Measurements from ENCODE around the gene JSRP1. TPM values are rescaled to one million over a fixed set of nuclear protein-coding genes. Genes with fewer than 3 reads are reported as not detected.

The JSRP1 gene
- total RNA-seq, 4 donors from 2014 or later, result not detected

- Histone ChIP-seq H3K27ac (peak overlapping the region; percentile 12 to 90 (median 64)), H3K4me1 (peaks cover 0 to 73% (median 53%) of the 10 kb centered on the region in 4 donors), H3K36me3 (peaks cover 5 to 24% (median 12%) of the 10 kb centered on the region in 3 donors), H3K4me3 (peak overlapping the region in 3 of 4 donors; percentile 13 to 37 (median 16)), H3K9me3 (no peaks in the 10 kb centered on the region), H3K27me3 (no peaks in the 10 kb centered on the region)
- no peak for DNase-seq (ENCODE audit: low spot score in 2 of 2)
- TF ChIP-seq, protein P1, sequence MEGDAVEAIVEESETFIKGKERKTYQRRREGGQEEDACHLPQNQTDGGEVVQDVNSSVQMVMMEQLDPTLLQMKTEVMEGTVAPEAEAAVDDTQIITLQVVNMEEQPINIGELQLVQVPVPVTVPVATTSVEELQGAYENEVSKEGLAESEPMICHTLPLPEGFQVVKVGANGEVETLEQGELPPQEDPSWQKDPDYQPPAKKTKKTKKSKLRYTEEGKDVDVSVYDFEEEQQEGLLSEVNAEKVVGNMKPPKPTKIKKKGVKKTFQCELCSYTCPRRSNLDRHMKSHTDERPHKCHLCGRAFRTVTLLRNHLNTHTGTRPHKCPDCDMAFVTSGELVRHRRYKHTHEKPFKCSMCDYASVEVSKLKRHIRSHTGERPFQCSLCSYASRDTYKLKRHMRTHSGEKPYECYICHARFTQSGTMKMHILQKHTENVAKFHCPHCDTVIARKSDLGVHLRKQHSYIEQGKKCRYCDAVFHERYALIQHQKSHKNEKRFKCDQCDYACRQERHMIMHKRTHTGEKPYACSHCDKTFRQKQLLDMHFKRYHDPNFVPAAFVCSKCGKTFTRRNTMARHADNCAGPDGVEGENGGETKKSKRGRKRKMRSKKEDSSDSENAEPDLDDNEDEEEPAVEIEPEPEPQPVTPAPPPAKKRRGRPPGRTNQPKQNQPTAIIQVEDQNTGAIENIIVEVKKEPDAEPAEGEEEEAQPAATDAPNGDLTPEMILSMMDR (IDR thresholded peaks at IDR 0.05), result no peak
- TF ChIP-seq POLR2A (IDR thresholded peaks at IDR 0.05) (no peak), EP300 (IDR thresholded peaks at IDR 0.05) (no peak)
- 21 to 27% methylated on average over 31 to 32 of the region's 34 CpGs for WGBS, 2 donors
Measured at GRCh38 chr19:2239771-2240770, 16.1 kb downstream of the JSRP1 start.

DNA sequence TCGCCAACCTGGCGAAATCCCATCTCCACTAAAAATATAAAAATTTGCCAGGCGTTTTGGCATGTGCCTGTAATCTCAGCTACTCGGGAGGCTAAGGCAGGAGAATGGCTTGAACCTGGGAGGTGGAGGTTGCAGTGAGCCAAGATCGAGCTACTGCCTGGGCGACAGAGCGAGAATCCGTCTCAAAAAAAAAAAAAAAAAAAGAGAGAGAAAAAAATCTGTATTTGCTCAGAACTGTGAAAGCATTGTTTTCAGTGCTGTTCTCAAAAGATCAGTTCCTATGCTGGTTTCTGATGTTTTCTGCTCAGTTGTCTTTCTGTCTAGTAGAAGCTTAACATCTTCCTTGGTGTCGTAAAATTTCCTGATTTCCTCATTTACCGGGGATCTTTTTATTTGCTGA lies 17.0 kb downstream of the JSRP1 start:
- peak overlapping the region in 2 of 4 donors; percentile 80 to 90 for H3K27ac ChIP-seq

DNA sequence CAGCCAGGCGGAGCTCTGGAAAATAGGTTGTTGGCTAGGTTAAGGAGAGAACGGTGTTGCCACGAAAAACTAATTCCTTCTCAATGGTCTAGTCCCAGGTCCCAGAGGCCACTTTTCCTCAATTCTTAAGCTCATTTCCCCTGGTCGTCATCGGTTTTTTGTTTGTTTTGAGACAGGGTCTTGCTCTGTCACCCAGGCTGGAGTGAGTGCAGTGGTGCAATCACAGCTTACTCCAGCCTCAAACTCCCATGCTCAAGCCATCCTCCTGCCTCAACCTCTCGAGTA lies 18.4 kb downstream of the JSRP1 start:
- no peak for TF ChIP-seq EP300 (IDR thresholded peaks at IDR 0.05)
- TF ChIP-seq, protein P1 (IDR thresholded peaks at IDR 0.05), result no peak
- TF ChIP-seq POLR2A (IDR thresholded peaks at IDR 0.05), result no peak
- DNase-seq (ENCODE audit: low spot score in 2 of 2), result no peak
- Histone ChIP-seq H3K36me3 (peaks cover 0 to 15% (median 0%) of the 10 kb centered on the region in 3 donors), H3K4me3 (peak overlapping the region in 3 of 4 donors; percentile 90 to 95 (median 94)), H3K27me3 (no peaks in the 10 kb centered on the region), H3K9me3 (no peaks in the 10 kb centered on the region), H3K27ac (peak overlapping the region in 2 of 4 donors; percentile 98 to 99), H3K4me1 (peaks cover 0 to 83% (median 66%) of the 10 kb centered on the region in 4 donors)
- WGBS, 2 donors, result 77 to 82% methylated on average over 6 of the region's 6 CpGs

More for the DNA sequence above, 17.0 kb downstream of the JSRP1 start:
- 53 to 61% methylated on average over 10 of the region's 10 CpGs for WGBS, 2 donors
- Histone ChIP-seq H3K27me3 (no peaks in the 10 kb centered on the region), H3K4me1 (peaks cover 0 to 82% (median 62%) of the 10 kb centered on the region in 4 donors), H3K4me3 (peak overlapping the region in 2 of 4 donors; percentile 16 to 37), H3K9me3 (no peaks in the 10 kb centered on the region), H3K36me3 (peaks cover 0 to 15% (median 3%) of the 10 kb centered on the region in 3 donors)
- no peak for DNase-seq (ENCODE audit: low spot score in 2 of 2)
- TF ChIP-seq EP300 (IDR thresholded peaks at IDR 0.05), result no peak
- TF ChIP-seq POLR2A (IDR thresholded peaks at IDR 0.05), result no peak
- TF ChIP-seq, protein P1 (IDR thresholded peaks at IDR 0.05), result no peak

DNA sequence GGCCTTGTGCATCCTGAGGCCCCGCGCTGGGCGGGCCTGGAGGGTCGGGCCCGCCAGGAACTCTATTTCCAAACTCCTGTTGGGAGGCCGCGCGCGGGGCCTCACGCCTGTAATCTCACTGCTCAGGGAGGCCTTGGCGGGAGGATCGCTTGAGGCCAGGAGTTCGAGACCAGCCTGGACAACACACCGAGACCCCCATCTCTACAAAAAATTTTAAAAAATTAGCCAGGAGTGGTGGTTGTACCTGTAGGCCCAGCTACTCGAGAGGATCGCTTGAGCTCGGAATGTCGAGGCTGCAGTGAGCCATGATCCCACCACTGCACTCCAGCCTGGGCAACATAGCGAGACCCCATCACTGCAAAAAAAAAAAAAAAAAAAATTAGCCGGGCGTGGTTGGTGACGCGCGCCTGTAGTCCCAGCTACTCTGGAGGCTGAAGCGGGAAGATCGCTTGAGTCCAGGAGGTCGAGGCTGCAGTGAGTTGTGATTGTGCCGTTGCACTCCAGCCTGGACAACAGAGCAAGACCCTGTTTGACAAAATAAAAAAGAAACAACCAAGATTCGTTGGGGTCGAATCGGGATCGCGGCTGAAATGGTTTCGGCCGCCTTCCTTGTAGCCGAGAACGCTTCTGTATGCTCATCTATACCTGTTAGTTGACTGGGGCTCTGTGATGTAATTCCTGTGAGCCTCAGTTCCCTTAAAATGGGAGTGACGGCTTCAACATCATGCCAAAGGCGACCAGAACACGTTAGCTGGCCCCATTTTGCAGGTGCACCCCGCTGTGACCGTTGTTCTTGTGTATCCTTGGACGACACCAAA lies 19.0 kb downstream of the JSRP1 start:
- Histone ChIP-seq H3K4me1 (peaks cover 0 to 83% (median 65%) of the 10 kb centered on the region in 4 donors), H3K9me3 (no peaks in the 10 kb centered on the region), H3K27me3 (no peaks in the 10 kb centered on the region), H3K27ac (peak overlapping the region; percentile 93 to 99 (median 98)), H3K36me3 (peaks cover 0 to 19% (median 0%) of the 10 kb centered on the region in 3 donors), H3K4me3 (peak overlapping the region; percentile 72 to 95 (median 92))
- TF ChIP-seq EP300 (IDR thresholded peaks at IDR 0.05) (no peak), POLR2A (IDR thresholded peaks at IDR 0.05) (no peak)
- TF ChIP-seq, protein P1 (IDR thresholded peaks at IDR 0.05), result no peak
- WGBS, 2 donors, result 45 to 59% methylated on average over 30 to 38 of the region's 43 CpGs
- DNase-seq (ENCODE audit: low spot score in 2 of 2), result no peak
